Non-pigmented ciliary epithelial cell (primary cell): ENCODE results near the gene MRGPRD.

ENCODE experiments used
- DNase-seq: peaks from one replicate; pipeline ENCODE4 v3.0.0-alpha.2; 2010; ENCODE audit warnings: low read depth

Gene MRGPRD

GRCh38 chr11:68946416-68947090, 34.2 kb downstream of the MRGPRD start:
- peak; percentile 38 for DNase-seq

- DNase-seq: no peak
These were observed 38.0 kb downstream of the MRGPRD start for GRCh38 chr11:68942751-68943271.

GRCh38 chr11:68942095-68942620, 38.6 kb downstream of the MRGPRD start:
- DNase-seq: no peak

GRCh38 chr11:68941324-68942094, 39.3 kb downstream of the MRGPRD start:
- DNase-seq: no peak

GRCh38 chr11:68940651-68941323, 40.0 kb downstream of the MRGPRD start:
- DNase-seq: no peak

GRCh38 chr11:68939583-68940555, 40.9 kb downstream of the MRGPRD start:
- no peak for DNase-seq

GRCh38 chr11:68938816-68939582, 41.8 kb downstream of the MRGPRD start:
- no peak for DNase-seq

GRCh38 chr11:68938088-68938487, 42.7 kb downstream of the MRGPRD start:
- DNase-seq: no peak

- DNase-seq: no peak
These were observed 43.8 kb downstream of the MRGPRD start for GRCh38 chr11:68936676-68937620.

- no peak for DNase-seq
These were observed 44.5 kb downstream of the MRGPRD start for GRCh38 chr11:68936358-68936636.

- no peak for DNase-seq
These were observed 45.0 kb downstream of the MRGPRD start for GRCh38 chr11:68935516-68936357.

- no peak for DNase-seq
These were observed 45.7 kb downstream of the MRGPRD start for GRCh38 chr11:68935066-68935465.

- no peak for DNase-seq
These were observed 46.1 kb downstream of the MRGPRD start for GRCh38 chr11:68934666-68935065.

GRCh38 chr11:68934321-68934645, 46.5 kb downstream of the MRGPRD start:
- no peak for DNase-seq

GRCh38 chr11:68933605-68934320, 47.0 kb downstream of the MRGPRD start:
- no peak for DNase-seq

- no peak for DNase-seq
These were observed 47.7 kb downstream of the MRGPRD start for GRCh38 chr11:68932933-68933577.

GRCh38 chr11:68932358-68932757, 48.4 kb downstream of the MRGPRD start:
- DNase-seq: no peak

GRCh38 chr11:68931911-68932310, 48.9 kb downstream of the MRGPRD start:
- no peak for DNase-seq
